ENCODE measurements around the gene MARS2.
"Not testable (repeated sequence)": the region's sequence is repeated elsewhere in the genome, so short reads cannot be mapped to it uniquely, and the experiment has no call there.

Gene MARS2

GRCh38 chr2:197705121-197705911, at the start of gene MARS2:
Gene MARS2, plus strand, starts transcription at chr2:197705369. Its CDS starts 37 bp downstream, at chr2:197705406.
- DNase-seq (ENCODE audit: low spot score) = peak; percentile 88

- no peak for DNase-seq (ENCODE audit: low spot score)
Observed at GRCh38 chr2:197657562-197657961, 47.6 kb upstream of the MARS2 start.

GRCh38 chr2:197661626-197662025, 43.5 kb upstream of the MARS2 start:
- no peak for DNase-seq (ENCODE audit: low spot score)

GRCh38 chr2:197666277-197666676, 38.9 kb upstream of the MARS2 start:
- DNase-seq (ENCODE audit: low spot score) = no peak

GRCh38 chr2:197668296-197668695, 36.9 kb upstream of the MARS2 start:
- no peak for DNase-seq (ENCODE audit: low spot score)

- DNase-seq (ENCODE audit: low spot score) = no peak
Observed at GRCh38 chr2:197669077-197669476, 36.1 kb upstream of the MARS2 start.

GRCh38 chr2:197672371-197672893, 32.7 kb upstream of the MARS2 start:
- no peak for DNase-seq (ENCODE audit: low spot score)

- DNase-seq (ENCODE audit: low spot score) = no peak
Observed at GRCh38 chr2:197673106-197673505, 32.1 kb upstream of the MARS2 start.

GRCh38 chr2:197673606-197674005, 31.6 kb upstream of the MARS2 start:
- DNase-seq (ENCODE audit: low spot score) = no peak

GRCh38 chr2:197674060-197674459, 31.1 kb upstream of the MARS2 start:
- no peak for DNase-seq (ENCODE audit: low spot score)

- DNase-seq (ENCODE audit: low spot score) = peak; percentile 10
Observed at GRCh38 chr2:197674591-197674990, 30.6 kb upstream of the MARS2 start.

GRCh38 chr2:197675246-197675645, 29.9 kb upstream of the MARS2 start, which contains the start of gene RFTN2:
Gene RFTN2, minus strand, starts transcription at chr2:197675587. Its CDS starts 129 bp downstream, at chr2:197675458.
- no peak for DNase-seq (ENCODE audit: low spot score)

GRCh38 chr2:197675711-197676188, 29.4 kb upstream of the MARS2 start:
- DNase-seq (ENCODE audit: low spot score) = peak; percentile 5

GRCh38 chr2:197677056-197677455, 28.1 kb upstream of the MARS2 start:
- DNase-seq (ENCODE audit: low spot score) = no peak

- DNase-seq (ENCODE audit: low spot score) = no peak
Observed at GRCh38 chr2:197677483-197677882, 27.7 kb upstream of the MARS2 start.

- DNase-seq (ENCODE audit: low spot score) = not testable (repeated sequence)
Observed at GRCh38 chr2:197695206-197695605, 10.0 kb upstream of the MARS2 start.

- not testable (repeated sequence) for DNase-seq (ENCODE audit: low spot score)
Observed at GRCh38 chr2:197695971-197696370, 9.2 kb upstream of the MARS2 start.

GRCh38 chr2:197696571-197696970, 8.6 kb upstream of the MARS2 start:
- DNase-seq (ENCODE audit: low spot score) = not testable (repeated sequence)

GRCh38 chr2:197699724-197700123, 5.4 kb upstream of the MARS2 start:
- not testable (repeated sequence) for DNase-seq (ENCODE audit: low spot score)

GRCh38 chr2:197700960-197701359, 4.2 kb upstream of the MARS2 start:
- no peak for DNase-seq (ENCODE audit: low spot score)

- no peak for DNase-seq (ENCODE audit: low spot score)
Observed at GRCh38 chr2:197704434-197705120, 592 bp upstream of the MARS2 start.

GRCh38 chr2:197705912-197706838, 1.0 kb downstream of the MARS2 start:
- peak; percentile 19 for DNase-seq (ENCODE audit: low spot score)

Data from cerebellar cortex (tissue), 1 donor.